HG03175 (cell line): ENCODE data around the gene C1QTNF6.

Experiments used
- ATAC-seq: cut with Tn5 transposase; IDR thresholded peaks from one replicate; pipeline ENCODE4 v1.9.1; 2021; ENCODE audit warnings: mild to moderate bottlenecking, moderate library complexity; ENCODE audit not compliant: unreplicated experiment

The C1QTNF6 gene

GRCh38 chr22:37224757-37225420 is 36.8 kb upstream of the C1QTNF6 start:
- ATAC-seq: no peak

- no peak for ATAC-seq
Observed at GRCh38 chr22:37223965-37224551, 36.0 kb upstream of the C1QTNF6 start.

GRCh38 chr22:37222440-37222971 is 34.5 kb upstream of the C1QTNF6 start:
- no peak for ATAC-seq

GRCh38 chr22:37221424-37222333 is 33.6 kb upstream of the C1QTNF6 start:
- no peak for ATAC-seq

- no peak for ATAC-seq
Observed at GRCh38 chr22:37220543-37220981, 32.5 kb upstream of the C1QTNF6 start.

GRCh38 chr22:37219533-37219932 is 31.5 kb upstream of the C1QTNF6 start:
- ATAC-seq: no peak

- ATAC-seq: peak; percentile 88
Observed at GRCh38 chr22:37218771-37219411, 30.8 kb upstream of the C1QTNF6 start.

GRCh38 chr22:37218399-37218770 is 30.3 kb upstream of the C1QTNF6 start:
- no peak for ATAC-seq

GRCh38 chr22:37215890-37216289 is 27.8 kb upstream of the C1QTNF6 start:
- no peak for ATAC-seq

GRCh38 chr22:37214731-37215030 is 26.6 kb upstream of the C1QTNF6 start:
- no peak for ATAC-seq

GRCh38 chr22:37213941-37214730 is 26.1 kb upstream of the C1QTNF6 start:
- ATAC-seq: no peak

GRCh38 chr22:37213218-37213855 is 25.3 kb upstream of the C1QTNF6 start:
- no peak for ATAC-seq

- no peak for ATAC-seq
Observed at GRCh38 chr22:37212174-37212906, 24.3 kb upstream of the C1QTNF6 start, which contains the start of gene SSTR3. Gene SSTR3 (minus strand): TSS chr22:37212477. CDS start chr22:37207803, 4,674 bp downstream.

GRCh38 chr22:37211866-37212173 is 23.8 kb upstream of the C1QTNF6 start:
- no peak for ATAC-seq

- ATAC-seq: no peak
Observed at GRCh38 chr22:37211075-37211865, 23.2 kb upstream of the C1QTNF6 start.

- no peak for ATAC-seq
Observed at GRCh38 chr22:37210041-37210803, 22.2 kb upstream of the C1QTNF6 start.

- no peak for ATAC-seq
Observed at GRCh38 chr22:37209140-37209845, 21.2 kb upstream of the C1QTNF6 start.
